Activated naive CD8-positive, alpha-beta T cell treated with anti-CD3 and anti-CD28 coated beads, Interleukin-2, amount 10 ng/mL, durations not matched to agents 7 days and 5 days (primary cell): ENCODE results near the gene DENND4C. TPM values are rescaled to one million over a fixed set of nuclear protein-coding genes. Genes with fewer than 3 reads are reported as not detected.

Experiments
- ATAC-seq: fragments of 150-1000 bp; cut with Tn5 transposase; one replicate; pipeline ENCODE4 v1.10.0; 2021; ENCODE audit warnings: low read depth, moderate library complexity
- POLR2A ChIA-PET: fragments of 350-600 bp; sonication (Branson Sonifier 250); formaldehyde crosslinking; loops from one replicate; lab custom pipeline; 2021; ENCODE audit warnings: antibody characterized with exemption; lab: Charles Lee
- DNase-seq: peaks from one replicate; pipeline ENCODE4 v3.0.0; 2021
- H3K27ac Mint-ChIP-seq: one replicate; pipeline ENCODE4 v1.8.0; 2022; ENCODE audit warnings: mild to moderate bottlenecking, mixed read lengths
- H3K27me3 Mint-ChIP-seq: one replicate; pipeline ENCODE4 v1.8.0; 2022; ENCODE audit warnings: mild to moderate bottlenecking, moderate library complexity, mixed read lengths
- H3K36me3 Mint-ChIP-seq: one replicate; pipeline ENCODE4 v1.8.0; 2021; ENCODE audit warnings: mild to moderate bottlenecking, mixed read lengths
- H3K4me1 Mint-ChIP-seq: one replicate; pipeline ENCODE4 v1.8.0; 2021; ENCODE audit warnings: mixed read lengths
- H3K4me3 Mint-ChIP-seq: one replicate; pipeline ENCODE4 v1.8.0; 2022; ENCODE audit warnings: mild to moderate bottlenecking, moderate library complexity, mixed read lengths
- H3K9me3 Mint-ChIP-seq: one replicate; pipeline ENCODE4 v1.8.0; 2021; ENCODE audit warnings: mixed read lengths
- total RNA-seq, 2 experiments: library from RNA; stranded (reverse); gene quantifications; one replicate each; pipeline ENCODE4 v1.2.3, GENCODE V29; 2021

DENND4C gene
- total RNA-seq, 2 experiments from 2014 or later = 44.4 to 49.5 TPM

DNA sequence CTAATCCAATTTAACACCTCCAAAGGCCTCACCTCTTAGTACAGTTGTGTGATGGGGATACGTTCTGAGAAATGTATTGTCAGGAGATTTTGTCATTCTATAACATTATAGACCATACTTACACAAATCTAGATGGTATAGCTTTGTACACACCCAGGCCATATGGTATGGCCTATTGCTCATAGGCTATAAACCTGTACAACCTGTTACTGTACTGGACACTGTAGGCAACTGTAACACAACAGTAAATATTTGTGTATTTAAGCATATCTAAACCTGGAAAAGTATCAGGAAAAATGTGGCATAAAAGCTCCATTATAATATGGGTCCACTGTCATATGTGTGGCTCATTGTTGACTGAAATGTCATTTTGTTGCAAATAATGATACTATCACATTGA is 190.4 kb downstream of the DENND4C start:
- Mint-ChIP-seq H3K27ac (no peak overlapping the region), H3K4me1 (no peaks in the 10 kb centered on the region), H3K27me3 (no peaks in the 10 kb centered on the region), H3K4me3 (no peak overlapping the region), H3K36me3 (peaks cover 12% of the 10 kb centered on the region), H3K9me3 (peaks cover 5% of the 10 kb centered on the region)
- POLR2A ChIA-PET = no interaction called here
- DNase-seq = no peak
- ATAC-seq = no peak

Other genes with a start within 250 kb of the DENND4C start
- under 1 TPM; 0.42 to 0.43 TPM for gene SAXO1, start 197.5 kb upstream of the DENND4C start, total RNA-seq
- gene RRAGA, start 181.3 kb upstream of the DENND4C start, total RNA-seq = 10 to 100 TPM; 49.4 to 51.8 TPM
- 10 to 100 TPM; 23.9 to 27.6 TPM for gene HAUS6, start 127.8 kb upstream of the DENND4C start, total RNA-seq
- 10 to 100 TPM; 51.3 to 55.1 TPM for gene PLIN2, start 103.2 kb upstream of the DENND4C start, total RNA-seq
- 1,000 to 10,000 TPM; 2,300 to 2,421 TPM for gene RPS6, start 149.5 kb downstream of the DENND4C start, total RNA-seq
- 1 to 10 TPM; 2.9 to 3.9 TPM for gene ACER2, start 178.3 kb downstream of the DENND4C start, total RNA-seq